GM21737 (cell line): ENCODE results near the gene AIPL1.

Experiments used
- ATAC-seq: cut with Tn5 transposase; IDR thresholded peaks from one replicate; pipeline ENCODE4 v1.9.1; 2021; ENCODE audit warnings: mild to moderate bottlenecking, moderate library complexity; ENCODE audit not compliant: unreplicated experiment

AIPL1 gene

GRCh38 chr17:6374761-6375312 lies 60.1 kb downstream of the AIPL1 start:
- ATAC-seq: no peak

- no peak for ATAC-seq
Measured at GRCh38 chr17:6374271-6374691, 60.6 kb downstream of the AIPL1 start.
